Measurements from ENCODE around the gene NEUROD2. TPM values are rescaled to one million over a fixed set of nuclear protein-coding genes. Genes with fewer than 3 reads are reported as not detected.

NEUROD2 gene
- total and polyA plus RNA-seq, 2 of the 13 experiments (the other 11 are each of a cell fraction or from before 2014, with no cell fraction given): not detected

GRCh38 chr17:39647256-39647655, 39.5 kb upstream of the NEUROD2 start:
- H2AFZ ChIP-seq (ENCODE audit: low read length): no peak overlapping the region
- POLR2A ChIA-PET: interaction anchor here (0.8 kb wide), 1 partner anchor 10 kb away, joined by 3 read pairs; no protein-coding TSS in a partner anchor
- no peak overlapping the region for H3K4me3 ChIP-seq (replicated peaks in 1 of 3; ENCODE audit: insufficient read depth in 1 of 3, low read depth in 2 of 3, low read length in 3 of 3)
- no peak overlapping the region for H3K9ac ChIP-seq (ENCODE audit: insufficient read depth, low read depth, low read length)
- CTCF ChIA-PET (ENCODE audit: low intra/inter-chr PET ratio, low total read pairs): no interaction called here
- peaks cover 0 to 2% of the 10 kb centered on the region in 2 experiments; a peak in 1 of 5 replicates for H3K36me3 ChIP-seq (replicated peaks in 1 of 2; ENCODE audit: control insufficient read depth in 1 of 2, insufficient read depth in 2 of 2, low read length in 2 of 2)
- no peak overlapping the region for H3K27ac ChIP-seq (ENCODE audit: extremely low read length, insufficient read depth, low read length)
- peaks cover 30% of the 10 kb centered on the region for H3K4me1 ChIP-seq (ENCODE audit: insufficient read depth, low read length)
- intact Hi-C loops (cut with micrococcal nuclease; ENCODE audit: unreplicated experiment): no loop called here
- BruUV-seq (replicated peaks): no TSS peak
- in situ Hi-C loops (cut with HindIII; ENCODE audit: extremely low pct_ligation_motif_present, low pct_unique_long_range_greater_than_20kb): no loop called here
- peaks cover 23% of the 10 kb centered on the region for H3K79me2 ChIP-seq (ENCODE audit: insufficient read depth, low read length)
- no peak for FAIRE-seq
- no peaks in the 10 kb centered on the region for H3K9me3 ChIP-seq (ENCODE audit: low read length)
- TF ChIP-seq ZFY (CRISPR knock-in tag; IDR thresholded peaks at IDR 0.05) (no peak), YY1 (IDR thresholded peaks at IDR 0.05; ENCODE audit: insufficient read depth, insufficient replicate concordance, low read depth, low read length) (no peak), ZNF558 (CRISPR knock-in tag; IDR thresholded peaks at IDR 0.05; ENCODE audit: borderline replicate concordance) (no peak), MTA1 (CRISPR knock-in tag; IDR thresholded peaks at IDR 0.05; ENCODE audit: borderline replicate concordance) (no peak), HNRNPLL (IDR thresholded peaks at IDR 0.05; ENCODE audit: low read depth, low read length, poor library complexity, severe bottlenecking) (no peak), ZSCAN30 (CRISPR knock-in tag; IDR thresholded peaks at IDR 0.05) (no peak), ZZZ3 (CRISPR knock-in tag; IDR thresholded peaks at IDR 0.05; ENCODE audit: borderline replicate concordance) (no peak), THAP8 (CRISPR knock-in tag; IDR thresholded peaks at IDR 0.05; ENCODE audit: borderline replicate concordance) (no peak), ZNF362 (CRISPR knock-in tag; IDR thresholded peaks at IDR 0.05; ENCODE audit: borderline replicate concordance) (no peak), KLF11 (CRISPR knock-in tag; IDR thresholded peaks at IDR 0.05) (no peak), REXO4 (CRISPR knock-in tag; IDR thresholded peaks at IDR 0.05; ENCODE audit: borderline replicate concordance) (no peak), SOX13 (IDR thresholded peaks at IDR 0.05) (no peak), SOX13 (CRISPR knock-in tag; conservative IDR thresholded peaks at IDR 0.05 in 1 of 2, IDR thresholded peaks at IDR 0.05 in 1 of 2) (no peak), FOXK2 (IDR thresholded peaks at IDR 0.05) (no peak), ZNF205 (CRISPR knock-in tag; IDR thresholded peaks at IDR 0.05) (no peak), ZNF75D (CRISPR knock-in tag; IDR thresholded peaks at IDR 0.05; ENCODE audit: borderline replicate concordance) (no peak), ZNF800 (CRISPR knock-in tag; IDR thresholded peaks at IDR 0.05) (no peak), TCF7L2 (IDR thresholded peaks at IDR 0.05; ENCODE audit: low read depth, low read length) (no peak)
- DNase-seq (ENCODE audit: low spot score): no peak
- H3K4me2 ChIP-seq (ENCODE audit: low read depth, low read length): no peak overlapping the region
- no peaks in the 10 kb centered on the region; the same call in none of the 2 replicates for H4K20me1 ChIP-seq (ENCODE audit: insufficient read depth, low read length)
- 97% methylated on average over 5 of the region's 5 CpGs for WGBS (ENCODE audit: low lambda C conversion rate)
- no peaks in the 10 kb centered on the region for H3K27me3 ChIP-seq (ENCODE audit: control insufficient read depth in 1 of 2, insufficient read depth in 2 of 2, low read length in 2 of 2)
- no peak for ATAC-seq

All from HepG2 (cell line).